ENCODE measurements around the gene GJB3. TPM values are rescaled to one million over a fixed set of nuclear protein-coding genes. Genes with fewer than 3 reads are reported as not detected.

The GJB3 gene
- total RNA-seq, 1 donor = not detected

DNA sequence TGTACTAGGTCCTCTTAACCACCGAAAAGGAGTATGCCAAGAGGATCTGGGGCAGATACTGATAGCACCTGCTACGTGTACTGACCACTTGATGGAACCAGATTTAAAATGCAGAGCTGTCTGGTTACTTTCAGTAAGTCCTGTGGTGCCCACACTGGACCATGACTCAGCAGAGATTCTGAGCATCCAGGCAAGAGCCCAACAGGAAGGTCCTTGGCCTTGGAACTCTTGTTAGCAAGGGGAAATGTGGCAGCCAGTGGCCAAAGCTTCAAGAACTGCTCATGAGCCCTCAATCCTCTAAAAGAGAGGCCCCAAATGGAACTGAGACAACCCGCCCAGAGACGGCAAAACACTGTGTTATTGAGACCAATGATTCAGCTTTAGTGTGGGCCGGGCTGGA lies 30.4 kb upstream of the GJB3 start:
- no peak overlapping the region for H3K4me3 ChIP-seq (ENCODE audit: low read depth, low read length)
- DNase-seq (ENCODE audit: low read depth) = no peak
- TF ChIP-seq, protein P1, sequence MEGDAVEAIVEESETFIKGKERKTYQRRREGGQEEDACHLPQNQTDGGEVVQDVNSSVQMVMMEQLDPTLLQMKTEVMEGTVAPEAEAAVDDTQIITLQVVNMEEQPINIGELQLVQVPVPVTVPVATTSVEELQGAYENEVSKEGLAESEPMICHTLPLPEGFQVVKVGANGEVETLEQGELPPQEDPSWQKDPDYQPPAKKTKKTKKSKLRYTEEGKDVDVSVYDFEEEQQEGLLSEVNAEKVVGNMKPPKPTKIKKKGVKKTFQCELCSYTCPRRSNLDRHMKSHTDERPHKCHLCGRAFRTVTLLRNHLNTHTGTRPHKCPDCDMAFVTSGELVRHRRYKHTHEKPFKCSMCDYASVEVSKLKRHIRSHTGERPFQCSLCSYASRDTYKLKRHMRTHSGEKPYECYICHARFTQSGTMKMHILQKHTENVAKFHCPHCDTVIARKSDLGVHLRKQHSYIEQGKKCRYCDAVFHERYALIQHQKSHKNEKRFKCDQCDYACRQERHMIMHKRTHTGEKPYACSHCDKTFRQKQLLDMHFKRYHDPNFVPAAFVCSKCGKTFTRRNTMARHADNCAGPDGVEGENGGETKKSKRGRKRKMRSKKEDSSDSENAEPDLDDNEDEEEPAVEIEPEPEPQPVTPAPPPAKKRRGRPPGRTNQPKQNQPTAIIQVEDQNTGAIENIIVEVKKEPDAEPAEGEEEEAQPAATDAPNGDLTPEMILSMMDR (IDR thresholded peaks at IDR 0.05; ENCODE audit: insufficient read depth, low read depth, low read length) = no peak

DNA sequence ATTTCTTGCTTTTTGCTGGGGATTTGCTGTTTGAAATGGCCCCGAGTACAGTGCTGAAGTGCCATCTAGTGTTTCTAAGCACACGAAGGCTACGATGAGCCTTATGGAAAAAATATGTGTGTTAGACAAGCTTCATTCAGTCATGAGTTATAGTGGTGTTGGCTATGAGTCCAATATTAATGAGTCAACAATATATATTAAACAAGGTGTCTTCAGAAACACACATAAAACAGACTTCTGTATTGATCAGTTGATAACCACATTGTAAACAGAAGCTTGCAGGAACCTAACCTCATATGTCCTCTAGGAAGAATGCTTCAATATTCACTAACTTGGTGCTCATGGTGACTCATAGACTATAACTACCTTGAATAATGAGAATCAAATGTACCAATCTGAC lies 27.9 kb upstream of the GJB3 start:
- DNase-seq (ENCODE audit: low read depth) = no peak
- TF ChIP-seq, protein P1 (IDR thresholded peaks at IDR 0.05; ENCODE audit: insufficient read depth, low read depth, low read length) = no peak
- H3K4me3 ChIP-seq (ENCODE audit: low read depth, low read length) = no peak overlapping the region

DNA sequence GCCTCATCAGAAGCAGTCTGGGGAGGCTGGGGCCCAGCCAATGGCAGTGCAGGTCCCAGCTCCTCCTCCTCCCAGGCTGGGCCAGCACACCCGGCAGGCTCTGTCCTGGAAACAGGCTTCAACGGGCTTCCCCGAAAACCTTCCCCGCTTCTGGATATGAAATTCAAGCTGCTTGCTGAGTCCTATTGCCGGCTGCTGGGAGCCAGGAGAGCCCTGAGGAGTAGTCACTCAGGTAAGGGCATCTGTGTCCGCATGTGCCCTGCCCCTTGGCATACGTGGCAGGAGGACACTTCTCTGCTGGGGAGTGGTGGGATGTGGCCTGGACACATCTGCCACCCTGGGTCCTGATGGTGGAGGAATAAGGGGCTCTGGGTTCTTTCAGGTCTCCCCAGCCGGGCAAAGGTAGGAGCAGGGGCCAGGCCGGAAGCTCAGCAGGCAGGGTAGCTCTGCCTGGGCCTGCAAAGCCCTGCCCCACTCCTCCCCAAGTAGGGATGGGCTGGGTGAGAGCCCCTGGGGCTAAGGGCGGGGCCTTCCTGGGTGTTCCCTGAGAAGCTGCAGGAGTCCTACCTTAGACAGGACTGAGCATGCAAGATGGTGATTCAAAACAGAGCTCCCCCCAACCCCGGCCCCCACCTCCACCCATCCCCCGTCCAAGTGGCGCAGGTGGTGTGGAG lies 25.9 kb upstream of the GJB3 start, which contains the start of gene GJB5:
Gene GJB5 (plus strand): TSS at position 84 of the 674 bp plus-strand sequence. CDS start 2,284 bp downstream, outside the sequence.
- no peak within 1 kb of the TSS for H3K4me3 ChIP-seq (ENCODE audit: low read depth, low read length)
- TF ChIP-seq, protein P1 (IDR thresholded peaks at IDR 0.05; ENCODE audit: insufficient read depth, low read depth, low read length) = no peak
- DNase-seq (ENCODE audit: low read depth) = no peak

DNA sequence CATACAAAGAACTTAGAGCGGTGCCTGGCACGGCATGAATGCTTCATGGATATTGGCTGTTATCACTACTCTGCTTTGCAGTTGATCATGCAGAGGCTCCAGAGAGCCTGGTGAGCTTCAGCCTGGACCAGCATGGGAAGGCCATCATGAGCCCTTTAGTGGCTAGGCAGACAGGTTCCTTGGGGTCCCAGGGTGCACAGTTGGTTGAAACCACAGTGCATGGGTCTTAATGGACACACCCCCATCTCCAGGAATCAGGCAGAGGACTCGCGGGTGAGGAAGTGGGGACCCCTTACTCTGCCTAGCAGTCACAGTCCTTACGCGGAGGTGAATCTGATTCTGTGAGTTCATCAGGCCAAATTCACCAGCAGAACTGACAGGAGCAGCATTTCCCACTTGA lies 25.1 kb upstream of the GJB3 start:
- TF ChIP-seq, protein P1 (IDR thresholded peaks at IDR 0.05; ENCODE audit: insufficient read depth, low read depth, low read length) = no peak
- DNase-seq (ENCODE audit: low read depth) = no peak
- H3K4me3 ChIP-seq (ENCODE audit: low read depth, low read length) = no peak overlapping the region

DNA sequence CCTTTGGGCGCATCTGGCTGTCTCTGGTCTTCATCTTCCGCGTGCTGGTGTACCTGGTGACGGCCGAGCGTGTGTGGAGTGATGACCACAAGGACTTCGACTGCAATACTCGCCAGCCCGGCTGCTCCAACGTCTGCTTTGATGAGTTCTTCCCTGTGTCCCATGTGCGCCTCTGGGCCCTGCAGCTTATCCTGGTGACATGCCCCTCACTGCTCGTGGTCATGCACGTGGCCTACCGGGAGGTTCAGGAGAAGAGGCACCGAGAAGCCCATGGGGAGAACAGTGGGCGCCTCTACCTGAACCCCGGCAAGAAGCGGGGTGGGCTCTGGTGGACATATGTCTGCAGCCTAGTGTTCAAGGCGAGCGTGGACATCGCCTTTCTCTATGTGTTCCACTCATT lies 23.6 kb upstream of the GJB3 start:
- TF ChIP-seq, protein P1 (IDR thresholded peaks at IDR 0.05; ENCODE audit: insufficient read depth, low read depth, low read length) = no peak
- no peak overlapping the region for H3K4me3 ChIP-seq (ENCODE audit: low read depth, low read length)
- DNase-seq (ENCODE audit: low read depth) = no peak

DNA sequence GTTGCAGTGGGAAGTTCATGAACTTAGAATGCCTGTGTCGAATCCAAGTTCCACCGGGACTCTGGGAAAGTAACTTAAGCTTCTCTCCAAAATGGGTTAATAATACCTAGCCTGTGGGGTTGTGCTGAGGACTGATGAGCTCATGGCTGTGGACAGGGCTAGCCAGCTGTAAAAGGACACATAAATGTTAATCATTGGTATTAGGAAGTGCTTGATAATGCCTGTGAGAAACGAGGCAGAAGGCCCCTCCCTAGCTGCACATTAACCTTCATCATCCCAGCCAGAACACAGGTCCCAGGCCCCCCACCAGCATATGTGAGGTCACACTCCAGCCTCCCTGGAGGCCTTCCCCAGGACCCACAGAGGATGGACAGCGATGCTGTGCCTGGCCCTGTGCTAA lies 22.3 kb upstream of the GJB3 start:
- TF ChIP-seq, protein P1 (IDR thresholded peaks at IDR 0.05; ENCODE audit: insufficient read depth, low read depth, low read length) = no peak
- no peak overlapping the region for H3K4me3 ChIP-seq (ENCODE audit: low read depth, low read length)
- no peak for DNase-seq (ENCODE audit: low read depth)

All from fibroblast of villous mesenchyme (primary cell).